PC-9 (cell line): Measurements from ENCODE around the gene RBMS3. TPM values are rescaled to one million over a fixed set of nuclear protein-coding genes. Genes with fewer than 3 reads are reported as not detected.

Experiments used
- BruUV-seq: library from RNA; stranded (reverse); fragments of 400-500 nt; replicated peaks from 2 replicates; lab custom pipeline; 2021; lab: Mats Ljungman, UMichigan
- CTCF ChIA-PET: fragments of 300-600 bp; sonication (Branson Sonifier 250); formaldehyde crosslinking; loops from one replicate; lab custom pipeline; 2022; ENCODE audit warnings: antibody characterized with exemption; lab: Charles Lee
- POLR2A ChIA-PET: fragments of 300-600 bp; sonication (Branson Sonifier 250); formaldehyde crosslinking; loops from one replicate; lab custom pipeline; 2022; ENCODE audit warnings: antibody characterized with exemption; ENCODE audit not compliant: unreplicated experiment; lab: Charles Lee
- DNase-seq, 2 experiments: peaks; one replicate each; pipeline versions ENCODE4 v3.0.0 to v3.0.0-alpha.2; 2015 to 2022; ENCODE audit warnings: mixed read lengths in 1 of 2
- H2AFZ ChIP-seq: fragments of 200-600 bp; sonication (generic); 2 replicates; pipeline ENCODE4 v1.8.1; 2017; ENCODE audit warnings: antibody characterized with exemption
- H3F3A ChIP-seq: fragments of 200-600 bp; sonication (generic); 2 replicates; pipeline ENCODE4 v1.8.1; 2017; ENCODE audit warnings: antibody characterized with exemption, mild to moderate bottlenecking, low read depth; ENCODE audit not compliant: insufficient read depth
- H3K27ac ChIP-seq: fragments of 200-600 bp; sonication (generic); 2 replicates; pipeline ENCODE4 v1.6.1; 2016; ENCODE audit warnings: mixed run types
- H3K27me3 ChIP-seq: fragments of 200-600 bp; sonication (generic); 2 replicates; pipeline ENCODE4 v1.6.1; 2016; ENCODE audit warnings: low read depth, mixed run types; ENCODE audit not compliant: insufficient read depth
- H3K36me3 ChIP-seq: fragments of 200-600 bp; sonication (generic); 2 replicates; pipeline ENCODE4 v1.6.1; 2016; ENCODE audit warnings: low read depth, mixed run types
- H3K4me1 ChIP-seq: fragments of 200-600 bp; sonication (generic); replicated peaks from 2 replicates; pipeline ENCODE4 v1.6.1; 2016; ENCODE audit warnings: mixed run types; ENCODE audit not compliant: insufficient read depth
- H3K4me2 ChIP-seq: fragments of 200-600 bp; sonication (generic); 2 replicates; pipeline ENCODE4 v1.6.1; 2017; ENCODE audit warnings: mixed run types
- H3K4me3 ChIP-seq: fragments of 200-600 bp; sonication (generic); 2 replicates; pipeline ENCODE4 v1.6.1; 2016; ENCODE audit warnings: mixed run types
- H3K79me2 ChIP-seq: fragments of 200-600 bp; sonication (generic); 2 replicates; pipeline ENCODE4 v1.6.1; 2017; ENCODE audit warnings: low read depth, mixed run types
- H3K9me2 ChIP-seq: fragments of 200-600 bp; sonication (generic); 2 replicates; pipeline ENCODE4 v1.8.1; 2017; ENCODE audit warnings: mild to moderate bottlenecking; ENCODE audit not compliant: insufficient read depth
- H3K9me3 ChIP-seq: fragments of 200-600 bp; sonication (generic); 2 replicates; pipeline ENCODE4 v1.8.1; 2016; ENCODE audit warnings: low read depth; ENCODE audit not compliant: insufficient read depth
- H4K20me1 ChIP-seq: fragments of 200-600 bp; sonication (generic); 2 replicates; pipeline ENCODE4 v1.8.1; 2017; ENCODE audit not compliant: insufficient read depth
- CTCF ChIP-seq: fragments of 200-600 bp; sonication (generic); conservative IDR thresholded peaks from 2 replicates; pipeline ENCODE4 v1.6.1; 2017; ENCODE audit warnings: mixed run types, antibody characterized with exemption, mild to moderate bottlenecking, moderate library complexity
- EZH2 ChIP-seq: fragments of 200-600 bp; sonication (generic); IDR thresholded peaks from 2 replicates; pipeline ENCODE4 v1.8.0; 2017; ENCODE audit warnings: antibody characterized with exemption, low read depth
- intact Hi-C: fragments of 100-400 bp; cut with micrococcal nuclease; formaldehyde crosslinking; loops from one replicate; pipeline ENCODE4 v1.10.0; 2022; ENCODE audit not compliant: unreplicated experiment
- total RNA-seq: library from RNA; stranded (reverse); gene quantifications from 2 replicates; pipeline ENCODE4 v1.2.3, GENCODE V29; 2021

RBMS3 gene
- total RNA-seq, 1 experiment from 2014 or later, result 3.5 TPM

GRCh38 chr3:29463304-29463703 is 182.4 kb downstream of the RBMS3 start:
- Histone ChIP-seq H3F3A (no peaks in the 10 kb centered on the region), H3K27ac (no peak overlapping the region), H3K4me3 (no peak overlapping the region), H3K9me2 (no peaks in the 10 kb centered on the region; the same call in 1 of the 2 replicates), H3K4me2 (no peak overlapping the region), H2AFZ (no peak overlapping the region), H3K79me2 (no peaks in the 10 kb centered on the region), H3K36me3 (no peaks in the 10 kb centered on the region), H3K4me1 (no peaks in the 10 kb centered on the region), H4K20me1 (no peaks in the 10 kb centered on the region), H3K9me3 (no peaks in the 10 kb centered on the region), H3K27me3 (no peaks in the 10 kb centered on the region)
- ChIA-PET POLR2A (interaction anchor here (0.7 kb wide), 1 partner anchor 15 kb away, joined by 4 read pairs; no protein-coding TSS in a partner anchor), CTCF (interaction anchor here (0.7 kb wide), 1 partner anchor 12 kb away, joined by 9 read pairs; no protein-coding TSS in a partner anchor)
- no peak for DNase-seq
- no peak for TF ChIP-seq EZH2
- no peak for TF ChIP-seq CTCF
- BruUV-seq, result no TSS peak
- intact Hi-C loops, result no loop called here

- Histone ChIP-seq H3K9me2 (no peaks in the 10 kb centered on the region; the same call in 1 of the 2 replicates), H3F3A (no peaks in the 10 kb centered on the region), H3K4me1 (no peaks in the 10 kb centered on the region), H3K27ac (no peak overlapping the region), H3K4me3 (no peak overlapping the region), H2AFZ (no peak overlapping the region), H3K79me2 (no peaks in the 10 kb centered on the region), H3K9me3 (no peaks in the 10 kb centered on the region), H3K27me3 (no peaks in the 10 kb centered on the region), H3K4me2 (no peak overlapping the region), H3K36me3 (no peaks in the 10 kb centered on the region), H4K20me1 (no peaks in the 10 kb centered on the region)
- intact Hi-C loops, result no loop called here
- CTCF ChIA-PET, result no interaction called here
- DNase-seq, result no peak
- POLR2A ChIA-PET, result no interaction called here
- no peak for TF ChIP-seq CTCF
- no peak for TF ChIP-seq EZH2
- BruUV-seq, result no TSS peak
These were observed 185.0 kb downstream of the RBMS3 start for GRCh38 chr3:29465836-29466235.

- H2AFZ ChIP-seq, result no peak overlapping the region
- no peaks in the 10 kb centered on the region for H3K9me3 ChIP-seq
- no peak for DNase-seq
- ChIA-PET CTCF (no interaction called here), POLR2A (no interaction called here)
- no peaks in the 10 kb centered on the region for H3K27me3 ChIP-seq
- no peaks in the 10 kb centered on the region for H4K20me1 ChIP-seq
- H3K36me3 ChIP-seq, result no peaks in the 10 kb centered on the region
- BruUV-seq, result no TSS peak
- no peaks in the 10 kb centered on the region for H3K79me2 ChIP-seq
- H3K4me1 ChIP-seq, result no peaks in the 10 kb centered on the region
- no peak overlapping the region for H3K4me3 ChIP-seq
- no peak overlapping the region for H3K27ac ChIP-seq
- intact Hi-C loops, result no loop called here
- no peaks in the 10 kb centered on the region for H3F3A ChIP-seq
- no peak overlapping the region for H3K4me2 ChIP-seq
- TF ChIP-seq EZH2, result no peak
- TF ChIP-seq CTCF, result no peak
- H3K9me2 ChIP-seq, result no peaks in the 10 kb centered on the region; the same call in 1 of the 2 replicates
These were observed 185.6 kb downstream of the RBMS3 start for GRCh38 chr3:29466442-29466841.
